OCI-LY3 (cell line): ENCODE results near the gene DNAH1.

Experiments used
- H2AFZ ChIP-seq: fragments of 200-600, 300-600 bp; shearing (Covaris generic); 2 replicates; pipeline ENCODE4 v1.6.0; 2014; ENCODE audit warnings: antibody characterized with exemption, low read depth, low read length
- H3K27ac ChIP-seq: fragments of 200-600, 300-600 bp; sonication (generic); 2 replicates; pipeline ENCODE4 v1.5.1; 2014; ENCODE audit warnings: mild to moderate bottlenecking, low read length, moderate library complexity, mixed read lengths
- H3K27me3 ChIP-seq: fragments of 200-600, 300-600 bp; sonication (generic); 2 replicates; pipeline ENCODE4 v1.6.1; 2014; ENCODE audit warnings: low read depth, low read length, mixed read lengths
- H3K36me3 ChIP-seq: fragments of 200-600, 300-600 bp; sonication (generic); replicated peaks from 2 replicates; pipeline ENCODE3; 2014; ENCODE audit warnings: low read depth, low read length, mixed read lengths
- H3K4me1 ChIP-seq: fragments of 300-600, 200-600 bp; sonication (generic); 2 replicates; pipeline ENCODE4 v1.6.1; 2014; ENCODE audit warnings: low read length, mixed read lengths
- H3K4me2 ChIP-seq: fragments of 200-600, 300-600 bp; sonication (generic); 2 replicates; pipeline ENCODE4 v1.6.1; 2014; ENCODE audit warnings: low read length, mixed read lengths
- H3K4me3 ChIP-seq: fragments of 300-600, 200-600 bp; sonication (generic); 2 replicates; pipeline ENCODE4 v1.5.1; 2014; ENCODE audit warnings: antibody characterized with exemption, mild to moderate bottlenecking, low read length, moderate library complexity
- H3K79me2 ChIP-seq: fragments of 300-600, 200-600 bp; shearing (Covaris generic); 2 replicates; pipeline ENCODE4 v1.6.1; 2014; ENCODE audit warnings: mild to moderate bottlenecking, low read length, mixed read lengths
- H3K9ac ChIP-seq: fragments of 300-600, 200-600 bp; shearing (Covaris generic); 2 replicates; pipeline ENCODE4 v1.6.0; 2014; ENCODE audit warnings: mild to moderate bottlenecking, low read length, moderate library complexity
- H3K9me3 ChIP-seq: fragments of 200-600, 300-600 bp; shearing (Covaris generic); 2 replicates; pipeline ENCODE4 v1.6.1; 2014; ENCODE audit warnings: low read length, mixed read lengths; ENCODE audit not compliant: insufficient read depth
- H4K20me1 ChIP-seq: fragments of 200-600, 300-600 bp; sonication (generic); 2 replicates; pipeline ENCODE4 v1.6.1; 2016; ENCODE audit warnings: low read length, mixed read lengths; ENCODE audit not compliant: insufficient read depth
- EZH2phosphoT487 ChIP-seq: fragments of 200-600 bp; shearing (Covaris generic); IDR thresholded peaks from 2 replicates; pipeline ENCODE4 v1.6.1; 2018; ENCODE audit warnings: antibody characterized with exemption, mixed run types, low read depth
- TF ChIP-seq, protein P1 (sequence below): fragments of 200-600, 300-600 bp; sonication (generic); IDR thresholded peaks from 2 replicates; pipeline ENCODE4 v1.5.1; 2014; ENCODE audit warnings: antibody characterized with exemption, low read length, low read depth

DNAH1 gene

DNA sequence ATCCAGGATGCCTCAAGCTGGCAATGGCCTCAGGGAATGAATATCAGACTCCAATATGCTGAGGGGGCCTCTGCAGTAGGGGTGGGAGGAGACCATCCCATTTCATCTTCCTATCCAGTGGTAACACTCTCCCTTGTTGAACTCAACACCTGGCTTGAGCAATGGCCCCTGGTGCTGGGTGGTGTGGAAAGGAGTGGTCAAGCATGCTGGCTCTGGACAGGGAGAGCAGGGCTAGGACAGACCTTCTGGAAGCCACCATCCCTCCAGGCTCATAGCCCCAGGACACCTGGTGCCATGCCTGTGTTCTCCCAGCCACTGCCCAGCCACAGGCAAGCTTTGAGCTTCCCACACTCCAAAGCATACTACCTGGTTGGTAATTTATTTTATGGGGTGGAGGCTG, 9.6 kb downstream of the DNAH1 start:
- H3K4me1 ChIP-seq = no peaks in the 10 kb centered on the region
- H3K36me3 ChIP-seq = no peaks in the 10 kb centered on the region
- no peak overlapping the region for H3K27ac ChIP-seq
- H3K79me2 ChIP-seq = no peaks in the 10 kb centered on the region
- no peaks in the 10 kb centered on the region for H3K27me3 ChIP-seq
- no peak overlapping the region for H3K4me3 ChIP-seq
- no peak overlapping the region for H3K9ac ChIP-seq
- no peak for TF ChIP-seq EZH2phosphoT487
- TF ChIP-seq, protein P1, sequence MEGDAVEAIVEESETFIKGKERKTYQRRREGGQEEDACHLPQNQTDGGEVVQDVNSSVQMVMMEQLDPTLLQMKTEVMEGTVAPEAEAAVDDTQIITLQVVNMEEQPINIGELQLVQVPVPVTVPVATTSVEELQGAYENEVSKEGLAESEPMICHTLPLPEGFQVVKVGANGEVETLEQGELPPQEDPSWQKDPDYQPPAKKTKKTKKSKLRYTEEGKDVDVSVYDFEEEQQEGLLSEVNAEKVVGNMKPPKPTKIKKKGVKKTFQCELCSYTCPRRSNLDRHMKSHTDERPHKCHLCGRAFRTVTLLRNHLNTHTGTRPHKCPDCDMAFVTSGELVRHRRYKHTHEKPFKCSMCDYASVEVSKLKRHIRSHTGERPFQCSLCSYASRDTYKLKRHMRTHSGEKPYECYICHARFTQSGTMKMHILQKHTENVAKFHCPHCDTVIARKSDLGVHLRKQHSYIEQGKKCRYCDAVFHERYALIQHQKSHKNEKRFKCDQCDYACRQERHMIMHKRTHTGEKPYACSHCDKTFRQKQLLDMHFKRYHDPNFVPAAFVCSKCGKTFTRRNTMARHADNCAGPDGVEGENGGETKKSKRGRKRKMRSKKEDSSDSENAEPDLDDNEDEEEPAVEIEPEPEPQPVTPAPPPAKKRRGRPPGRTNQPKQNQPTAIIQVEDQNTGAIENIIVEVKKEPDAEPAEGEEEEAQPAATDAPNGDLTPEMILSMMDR = no peak
- H3K4me2 ChIP-seq = no peak overlapping the region
- no peaks in the 10 kb centered on the region for H4K20me1 ChIP-seq
- no peaks in the 10 kb centered on the region for H3K9me3 ChIP-seq
- no peak overlapping the region for H2AFZ ChIP-seq

- H3K9me3 ChIP-seq = no peaks in the 10 kb centered on the region
- H3K36me3 ChIP-seq = no peaks in the 10 kb centered on the region
- no peaks in the 10 kb centered on the region for H3K4me1 ChIP-seq
- H3K27me3 ChIP-seq = no peaks in the 10 kb centered on the region
- H3K9ac ChIP-seq = no peak overlapping the region
- no peak overlapping the region for H3K4me2 ChIP-seq
- H3K79me2 ChIP-seq = no peaks in the 10 kb centered on the region
- no peak overlapping the region for H3K27ac ChIP-seq
- no peak overlapping the region for H3K4me3 ChIP-seq
- TF ChIP-seq, protein P1 = no peak
- no peak for TF ChIP-seq EZH2phosphoT487
- H2AFZ ChIP-seq = no peak overlapping the region
- no peaks in the 10 kb centered on the region for H4K20me1 ChIP-seq
Observed at GRCh38 chr3:52326976-52327375, 10.9 kb downstream of the DNAH1 start.

DNA sequence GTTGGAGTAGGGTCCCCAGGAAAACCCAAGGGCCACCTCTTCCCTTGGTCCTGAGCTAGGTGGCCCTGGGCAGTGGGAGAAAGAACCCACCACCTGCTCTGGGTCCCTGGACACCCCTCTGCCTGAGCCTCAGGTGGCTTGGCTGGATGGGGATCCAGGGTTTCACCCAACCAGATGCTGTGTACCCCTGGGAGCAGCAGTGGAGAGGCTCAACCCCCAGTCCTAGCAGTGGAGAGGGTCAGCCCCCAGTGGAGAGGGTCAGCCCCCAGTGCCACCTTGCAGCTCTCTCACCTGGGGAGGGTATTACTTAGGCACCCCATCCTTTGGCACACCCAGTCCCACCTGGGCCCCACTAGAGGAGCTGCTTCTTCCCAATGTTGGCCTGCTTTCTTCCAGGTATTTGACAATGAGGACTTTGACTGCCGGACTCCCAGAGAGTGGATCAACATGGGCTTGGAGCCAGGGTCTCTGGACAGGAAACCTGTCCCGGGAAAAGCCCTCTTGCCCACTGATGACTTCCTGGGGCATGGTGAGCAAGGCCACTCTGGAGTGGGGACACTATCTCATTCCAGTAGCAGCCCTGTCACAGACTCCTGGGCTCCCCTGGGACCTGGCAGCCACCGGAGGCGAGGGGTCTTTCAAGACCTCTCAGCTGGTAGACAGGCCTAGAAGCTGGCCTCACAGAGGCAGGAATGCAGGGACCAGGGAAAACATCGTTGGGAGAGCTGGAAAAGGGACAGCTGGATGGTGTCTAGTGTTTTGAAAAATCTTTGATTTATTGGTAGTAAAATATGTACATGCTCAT, 11.6 kb downstream of the DNAH1 start:
- H3K36me3 ChIP-seq = no peaks in the 10 kb centered on the region

DNA sequence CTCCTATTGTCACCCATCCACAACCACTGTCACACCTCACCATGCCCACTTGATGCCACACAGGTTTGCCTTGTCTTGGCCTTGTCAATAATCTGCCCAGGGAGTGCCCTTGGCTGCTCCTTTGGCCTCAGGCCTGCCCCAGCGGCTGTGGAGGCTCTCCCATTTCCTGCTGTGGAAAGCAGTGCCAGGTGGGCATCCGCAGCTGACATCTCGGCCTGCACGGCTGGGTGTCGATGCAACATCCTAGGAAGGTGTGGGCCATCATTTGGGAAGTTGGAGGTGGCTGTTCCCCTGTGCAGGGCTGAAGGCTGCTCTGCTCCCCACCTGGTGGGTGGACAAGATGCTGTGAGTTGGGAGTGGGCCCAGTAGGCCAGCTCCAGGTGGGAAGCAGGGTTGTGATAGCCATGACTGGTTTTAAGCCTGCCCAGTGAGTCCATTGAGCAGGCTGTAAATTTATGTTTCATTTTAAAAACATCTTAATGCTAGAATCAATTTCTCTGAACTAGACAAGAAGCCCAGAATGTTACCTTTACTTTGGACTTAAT, 12.5 kb downstream of the DNAH1 start:
- no peak overlapping the region for H3K4me2 ChIP-seq
- no peak overlapping the region for H3K27ac ChIP-seq
- H4K20me1 ChIP-seq = no peaks in the 10 kb centered on the region
- no peaks in the 10 kb centered on the region for H3K79me2 ChIP-seq
- no peaks in the 10 kb centered on the region for H3K36me3 ChIP-seq
- H3K4me3 ChIP-seq = no peak overlapping the region
- H2AFZ ChIP-seq = no peak overlapping the region
- TF ChIP-seq EZH2phosphoT487 = no peak
- TF ChIP-seq, protein P1 = no peak
- H3K9ac ChIP-seq = no peak overlapping the region
- no peaks in the 10 kb centered on the region for H3K9me3 ChIP-seq
- H3K27me3 ChIP-seq = no peaks in the 10 kb centered on the region
- H3K4me1 ChIP-seq = no peaks in the 10 kb centered on the region

More for the DNA sequence above, 11.6 kb downstream of the DNAH1 start:
- Histone ChIP-seq H3K9me3 (no peaks in the 10 kb centered on the region), H3K27me3 (no peaks in the 10 kb centered on the region), H2AFZ (no peak overlapping the region), H3K4me1 (no peaks in the 10 kb centered on the region), H3K9ac (no peak overlapping the region), H3K79me2 (no peaks in the 10 kb centered on the region), H3K27ac (no peak overlapping the region), H4K20me1 (no peaks in the 10 kb centered on the region), H3K4me2 (no peak overlapping the region), H3K4me3 (no peak overlapping the region)
- no peak for TF ChIP-seq EZH2phosphoT487
- TF ChIP-seq, protein P1 = no peak
